Neural cell (in vitro differentiated cells): ENCODE measurements around the gene UNC5C.

Experiments used
- CTCF ChIP-seq: fragments of 450-650 bp; IDR thresholded peaks from 2 replicates; pipeline ENCODE4 v1.5.1; 2014; ENCODE audit warnings: antibody characterized with exemption, mild to moderate bottlenecking, moderate library complexity; ENCODE audit not compliant: poor library complexity, severe bottlenecking
- EP300 ChIP-seq: fragments of 450-650 bp; conservative IDR thresholded peaks from 2 replicates; pipeline ENCODE4 v1.6.1; 2014; ENCODE audit warnings: antibody characterized with exemption, mild to moderate bottlenecking, moderate library complexity; ENCODE audit not compliant: poor library complexity, severe bottlenecking
- EZH2 ChIP-seq: fragments of 200-600, 300-800 bp; shearing (Covaris generic), sonication (generic); IDR thresholded peaks from 2 replicates; pipeline ENCODE4 v1.6.1; 2014; ENCODE audit warnings: antibody characterized with exemption, low read length, borderline replicate concordance, mild to moderate bottlenecking; ENCODE audit not compliant: insufficient read depth, poor library complexity, severe bottlenecking
- POLR2AphosphoS5 ChIP-seq: IDR thresholded peaks from 2 replicates; pipeline ENCODE4 v1.6.1; 2012
- RAD21 ChIP-seq: fragments of 450-650 bp; conservative IDR thresholded peaks from 2 replicates; pipeline ENCODE4 v1.6.1; 2014; ENCODE audit warnings: antibody characterized with exemption, mild to moderate bottlenecking, moderate library complexity
- SMC3 ChIP-seq: fragments of 450-650 bp; conservative IDR thresholded peaks from 2 replicates; pipeline ENCODE4 v1.6.1; 2014; ENCODE audit warnings: antibody characterized with exemption, mild to moderate bottlenecking, moderate library complexity; ENCODE audit not compliant: poor library complexity
- TAF1 ChIP-seq: IDR thresholded peaks from 2 replicates; pipeline ENCODE4 v1.6.1; 2012; ENCODE audit warnings: low read depth

- TF ChIP-seq CTCF (no peak), EZH2 (no peak), POLR2AphosphoS5 (no peak), EP300 (no peak), RAD21 (no peak), TAF1 (no peak), SMC3 (no peak)
Observed at GRCh38 chr4:95193391-95194224, 355.2 kb downstream of the UNC5C start.
